Measurements from ENCODE around the gene TNNI3. TPM values are rescaled to one million over a fixed set of nuclear protein-coding genes. Genes with fewer than 3 reads are reported as not detected.

Gene TNNI3
- total and polyA plus RNA-seq, 2 donors (not counting 3 experiments of a cell fraction or from before 2014, with no cell fraction given) = not detected

GRCh38 chr19:55189403-55189835, 31.9 kb upstream of the TNNI3 start:
- no peak overlapping the region for H2AFZ ChIP-seq (ENCODE audit: low read depth, low read length)
- intact Hi-C loops (cut with micrococcal nuclease) = no loop called here
- TF ChIP-seq MAX (IDR thresholded peaks at IDR 0.05; ENCODE audit: insufficient read depth, insufficient read length) (peak; percentile 80), MYC (IDR thresholded peaks at IDR 0.05; ENCODE audit: low read depth, low read length) (no peak), POLR2AphosphoS5 (IDR thresholded peaks at IDR 0.05; ENCODE audit: insufficient read depth, low read depth, low read length) (peak; percentile 23)

GRCh38 chr19:55188625-55189024, 31.1 kb upstream of the TNNI3 start:
- dilution Hi-C loops (cut with MboI; ENCODE audit: extremely low pct_ligation_motif_present, low sequenced_read_pairs) = no loop called here
- DNase-seq (ENCODE audit: low read depth, low spot score) (no peak), FAIRE-seq (no peak)
- no peak for TF ChIP-seq CTCF (IDR thresholded peaks at IDR 0.05; ENCODE audit: extremely low read depth in 1 of 2, insufficient read depth in 1 of 2, low read depth in 1 of 2, low read length in 2 of 2)
- no peak for TF ChIP-seq MYC (IDR thresholded peaks at IDR 0.05; ENCODE audit: low read depth, low read length)
- TF ChIP-seq POLR2A (IDR thresholded peaks at IDR 0.05; ENCODE audit: low read depth, low read length) = no peak
- no peak for TF ChIP-seq MAX (IDR thresholded peaks at IDR 0.05; ENCODE audit: insufficient read depth, insufficient read length)
- no peak for TF ChIP-seq EZH2 (IDR thresholded peaks at IDR 0.05; ENCODE audit: borderline replicate concordance, low read depth, low read length, severe bottlenecking)
- TF ChIP-seq JUN (IDR thresholded peaks at IDR 0.05; ENCODE audit: borderline replicate concordance, insufficient read depth, insufficient read length, low read depth) = no peak
- no peak for TF ChIP-seq POLR2AphosphoS5 (IDR thresholded peaks at IDR 0.05; ENCODE audit: insufficient read depth, low read depth, low read length)
- TF ChIP-seq GATA2 (IDR thresholded peaks at IDR 0.05; ENCODE audit: insufficient read depth, insufficient read length, low read depth, low read length) = no peak
- TF ChIP-seq FOS (IDR thresholded peaks at IDR 0.05; ENCODE audit: borderline replicate concordance, insufficient read depth, low read length) = no peak
- Histone ChIP-seq H4K20me1 (replicated peaks; ENCODE audit: control insufficient read depth, extremely low read depth, insufficient read depth, low read length) (no peaks in the 10 kb centered on the region), H3K9ac (replicated peaks; ENCODE audit: extremely low read depth, insufficient read depth, low read length) (no peak overlapping the region), H3K4me1 (ENCODE audit: control insufficient read depth, extremely low read depth, insufficient read depth, low read length) (peaks cover 5% of the 10 kb centered on the region), H3K36me3 (ENCODE audit: control insufficient read depth in 2 of 2, extremely low read depth in 1 of 2, insufficient read depth in 2 of 2, low read length in 2 of 2) (no peaks in the 10 kb centered on the region), H3K4me3 (replicated peaks in 1 of 3; ENCODE audit: insufficient read depth in 1 of 3, low read depth in 1 of 3, low read length in 3 of 3) (no peak overlapping the region), H2AFZ (ENCODE audit: low read depth, low read length) (no peak overlapping the region), H3K9me3 (replicated peaks; ENCODE audit: control insufficient read depth, insufficient read depth, low read length) (no peaks in the 10 kb centered on the region), H3K79me2 (ENCODE audit: control insufficient read depth, insufficient read depth, low read length) (no peaks in the 10 kb centered on the region), H3K9me1 (replicated peaks; ENCODE audit: control insufficient read depth, extremely low read depth, insufficient read depth, low read length) (no peaks in the 10 kb centered on the region), H3K27me3 (ENCODE audit: control insufficient read depth in 2 of 2, insufficient read depth in 2 of 2, low read length in 2 of 2) (no peaks in the 10 kb centered on the region), H3K4me2 (ENCODE audit: insufficient read depth, low read length) (no peak overlapping the region), H3K27ac (ENCODE audit: insufficient read depth, low read depth, low read length) (peak overlapping the region; percentile 18)
- no TSS peak for BruUV-seq (replicated peaks)
- ChIA-PET CTCF (interaction anchor here (0.8 to 1.4 kb wide), 5 partner anchors 9 to 72 kb away, joined by 3 to 7 read pairs (median 3); partner anchors contain the start of genes DNAAF3 and SYT5), POLR2A (no interaction called here)
- intact Hi-C loops (cut with micrococcal nuclease) = no loop called here

More at GRCh38 chr19:55189403-55189835, 31.9 kb upstream of the TNNI3 start:
- peak; percentile 60 for DNase-seq (ENCODE audit: low read depth, low spot score)
- dilution Hi-C loops (cut with MboI; ENCODE audit: extremely low pct_ligation_motif_present, low sequenced_read_pairs) = no loop called here
- peaks cover 5% of the 10 kb centered on the region for H3K4me1 ChIP-seq (ENCODE audit: control insufficient read depth, extremely low read depth, insufficient read depth, low read length)
- H3K9ac ChIP-seq (replicated peaks; ENCODE audit: extremely low read depth, insufficient read depth, low read length) = no peak overlapping the region
- no peaks in the 10 kb centered on the region for H4K20me1 ChIP-seq (replicated peaks; ENCODE audit: control insufficient read depth, extremely low read depth, insufficient read depth, low read length)
- no peak overlapping the region for H3K4me2 ChIP-seq (ENCODE audit: insufficient read depth, low read length)
- no peak overlapping the region for H3K4me3 ChIP-seq (replicated peaks in 1 of 3; ENCODE audit: insufficient read depth in 1 of 3, low read depth in 1 of 3, low read length in 3 of 3)
- FAIRE-seq = peak; percentile 94
- H3K79me2 ChIP-seq (ENCODE audit: control insufficient read depth, insufficient read depth, low read length) = no peaks in the 10 kb centered on the region
- H3K27me3 ChIP-seq (ENCODE audit: control insufficient read depth in 2 of 2, insufficient read depth in 2 of 2, low read length in 2 of 2) = no peaks in the 10 kb centered on the region
- H3K27ac ChIP-seq (ENCODE audit: insufficient read depth, low read depth, low read length) = peak overlapping the region; percentile 18
- BruUV-seq (replicated peaks) = no TSS peak
- no peaks in the 10 kb centered on the region for H3K9me3 ChIP-seq (replicated peaks; ENCODE audit: control insufficient read depth, insufficient read depth, low read length)
- no peaks in the 10 kb centered on the region for H3K9me1 ChIP-seq (replicated peaks; ENCODE audit: control insufficient read depth, extremely low read depth, insufficient read depth, low read length)
- ChIA-PET CTCF (interaction anchor here (0.7 to 1.4 kb wide), 7 partner anchors 9 to 71 kb away, joined by 3 to 7 read pairs (median 3); partner anchors contain the start of genes DNAAF3 and SYT5), POLR2A (no interaction called here)
- H3K36me3 ChIP-seq (ENCODE audit: control insufficient read depth in 2 of 2, extremely low read depth in 1 of 2, insufficient read depth in 2 of 2, low read length in 2 of 2) = no peaks in the 10 kb centered on the region
